DMS114 treated with DMSO at 0.1 percent for 48 hours (cell line): ENCODE results near the gene UTRN.

Experiments used
- DNase-seq: peaks from one replicate; lab custom pipeline; 2025; ENCODE audit not compliant: unreplicated experiment; lab: John Stamatoyannopoulos, UW

The UTRN gene

GRCh38 chr6:144279484-144280150 lies 5.5 kb upstream of the UTRN start:
- no peak for DNase-seq

- no peak for DNase-seq
Measured at GRCh38 chr6:144283646-144284477, 1.3 kb upstream of the UTRN start.

- no peak for DNase-seq
Measured at GRCh38 chr6:144284478-144284782, 705 bp upstream of the UTRN start.

- DNase-seq, result no peak
Measured at GRCh38 chr6:144285548-144285797, 338 bp downstream of the UTRN start.

GRCh38 chr6:144285798-144286502 lies 815 bp downstream of the UTRN start:
- DNase-seq, result no peak

- no peak for DNase-seq
Measured at GRCh38 chr6:144286503-144287393, 1.6 kb downstream of the UTRN start.

GRCh38 chr6:144289006-144289405 lies 3.9 kb downstream of the UTRN start:
- no peak for DNase-seq

- no peak for DNase-seq
Measured at GRCh38 chr6:144292372-144292771, 7.2 kb downstream of the UTRN start.

- no peak for DNase-seq
Measured at GRCh38 chr6:144294016-144294415, 8.9 kb downstream of the UTRN start.

- DNase-seq, result no peak
Measured at GRCh38 chr6:144295211-144295610, 10.1 kb downstream of the UTRN start.

- DNase-seq, result no peak
Measured at GRCh38 chr6:144295981-144296767, 11.0 kb downstream of the UTRN start.

- DNase-seq, result no peak
Measured at GRCh38 chr6:144296973-144297372, 11.8 kb downstream of the UTRN start.

GRCh38 chr6:144297511-144298100 lies 12.5 kb downstream of the UTRN start:
- DNase-seq, result no peak

GRCh38 chr6:144298194-144298593 lies 13.1 kb downstream of the UTRN start:
- DNase-seq, result no peak

- DNase-seq, result no peak
Measured at GRCh38 chr6:144298916-144299315, 13.8 kb downstream of the UTRN start.

- DNase-seq, result no peak
Measured at GRCh38 chr6:144302701-144303372, 17.7 kb downstream of the UTRN start.

- DNase-seq, result no peak
Measured at GRCh38 chr6:144304223-144304848, 19.2 kb downstream of the UTRN start.

- no peak for DNase-seq
Measured at GRCh38 chr6:144305567-144305966, 20.4 kb downstream of the UTRN start.

GRCh38 chr6:144305985-144306384 lies 20.9 kb downstream of the UTRN start:
- no peak for DNase-seq
